ENCODE measurements around the gene ABCB11. TPM values are rescaled to one million over a fixed set of nuclear protein-coding genes. Genes with fewer than 3 reads are reported as not detected.

Gene ABCB11
- total and polyA plus RNA-seq, 2 donors (not counting 3 experiments of a cell fraction or from before 2014, with no cell fraction given) = 0.22 to 0.44 TPM

- intact Hi-C loops (cut with micrococcal nuclease) = no loop called here
- Histone ChIP-seq H3K36me3 (ENCODE audit: control insufficient read depth in 2 of 2, extremely low read depth in 1 of 2, insufficient read depth in 2 of 2, low read length in 2 of 2) (no peaks in the 10 kb centered on the region), H3K9me1 (replicated peaks; ENCODE audit: control insufficient read depth, extremely low read depth, insufficient read depth, low read length) (no peaks in the 10 kb centered on the region), H3K79me2 (ENCODE audit: control insufficient read depth, insufficient read depth, low read length) (no peaks in the 10 kb centered on the region), H3K4me2 (ENCODE audit: insufficient read depth, low read length) (no peak overlapping the region), H3K4me1 (ENCODE audit: control insufficient read depth, extremely low read depth, insufficient read depth, low read length) (no peaks in the 10 kb centered on the region), H3K27me3 (ENCODE audit: control insufficient read depth in 2 of 2, insufficient read depth in 2 of 2, low read length in 2 of 2) (no peaks in the 10 kb centered on the region), H2AFZ (ENCODE audit: low read depth, low read length) (no peak overlapping the region), H3K9ac (replicated peaks; ENCODE audit: extremely low read depth, insufficient read depth, low read length) (no peak overlapping the region), H3K27ac (ENCODE audit: insufficient read depth, low read depth, low read length) (no peak overlapping the region), H3K9me3 (replicated peaks; ENCODE audit: control insufficient read depth, insufficient read depth, low read length) (no peaks in the 10 kb centered on the region), H4K20me1 (replicated peaks; ENCODE audit: control insufficient read depth, extremely low read depth, insufficient read depth, low read length) (no peaks in the 10 kb centered on the region), H3K4me3 (replicated peaks in 1 of 3; ENCODE audit: insufficient read depth in 1 of 3, low read depth in 1 of 3, low read length in 3 of 3) (no peak overlapping the region)
- ChIA-PET POLR2A (no interaction called here), CTCF (interaction anchor here (0.7 to 5.4 kb wide), 4 partner anchors 22 to 161 kb away, joined by 3 to 40 read pairs (median 8); no protein-coding TSS in a partner anchor)
- no peak for DNase-seq (ENCODE audit: low read depth, low spot score)
- dilution Hi-C loops (cut with MboI; ENCODE audit: extremely low pct_ligation_motif_present, low sequenced_read_pairs) = no loop called here
- TF ChIP-seq POLR2A (IDR thresholded peaks at IDR 0.05; ENCODE audit: low read depth, low read length) = no peak
- no peak for TF ChIP-seq MYC (IDR thresholded peaks at IDR 0.05; ENCODE audit: low read depth, low read length)
- TF ChIP-seq MAX (IDR thresholded peaks at IDR 0.05; ENCODE audit: insufficient read depth, insufficient read length) = no peak
- TF ChIP-seq EZH2 (IDR thresholded peaks at IDR 0.05; ENCODE audit: borderline replicate concordance, low read depth, low read length, severe bottlenecking) = no peak
- no peak for TF ChIP-seq FOS (IDR thresholded peaks at IDR 0.05; ENCODE audit: borderline replicate concordance, insufficient read depth, low read length)
- TF ChIP-seq JUN (IDR thresholded peaks at IDR 0.05; ENCODE audit: borderline replicate concordance, insufficient read depth, insufficient read length, low read depth) = no peak
- no peak for TF ChIP-seq CTCF (IDR thresholded peaks at IDR 0.05; ENCODE audit: extremely low read depth in 1 of 2, insufficient read depth in 1 of 2, low read depth in 1 of 2, low read length in 2 of 2)
- no peak for TF ChIP-seq POLR2AphosphoS5 (IDR thresholded peaks at IDR 0.05; ENCODE audit: insufficient read depth, low read depth, low read length)
- no peak for TF ChIP-seq GATA2 (IDR thresholded peaks at IDR 0.05; ENCODE audit: insufficient read depth, insufficient read length, low read depth, low read length)
- FAIRE-seq = no peak
- BruUV-seq (replicated peaks) = no TSS peak
These were observed 60.4 kb downstream of the ABCB11 start for GRCh38 chr2:168970711-168971233.

Data from endothelial cell of umbilical vein (primary cell).